Psoas muscle (tissue), 8 donors: Measurements from ENCODE around the gene TMEFF1. TPM values are rescaled to one million over a fixed set of nuclear protein-coding genes. Genes with fewer than 3 reads are reported as not detected.

ENCODE experiments used
- ATAC-seq, 4 donors: fragments of 200-7000 bp; cut with Tn5 transposase; one replicate each; pipeline ENCODE4 v1.9.1; 2020; ENCODE audit warnings: moderate library complexity in 3 of 4, mild to moderate bottlenecking in 2 of 4
- DNase-seq, 2 donors: peaks; one replicate each; pipeline ENCODE4 v3.0.0-alpha.2; 2020
- H3K27ac ChIP-seq: fragments of 200-600 bp; one replicate; pipeline ENCODE4 v1.8.0; 2022
- H3K27me3 ChIP-seq, 3 donors: fragments of 200-600 bp in 1 of 3; one replicate each; pipeline versions ENCODE4 v1.6.1 to v1.8.0; 2013 to 2022; ENCODE audit warnings: low read length in 2 of 3, mild to moderate bottlenecking in 2 of 3, moderate library complexity in 1 of 3; ENCODE audit not compliant: insufficient read depth in 3 of 3
- H3K36me3 ChIP-seq, 2 donors: fragments of 200-600 bp in 1 of 2; one replicate each; pipeline versions ENCODE4 v1.6.1 to v1.8.0; 2013 to 2022; ENCODE audit warnings: low read depth in 1 of 2, mild to moderate bottlenecking in 1 of 2, moderate library complexity in 1 of 2; ENCODE audit not compliant: insufficient read depth in 1 of 2
- H3K4me1 ChIP-seq: fragments of 200-600 bp; one replicate; pipeline ENCODE4 v1.8.0; 2022
- H3K4me3 ChIP-seq: fragments of 200-600 bp; one replicate; pipeline ENCODE4 v1.8.0; 2022; ENCODE audit warnings: mild to moderate bottlenecking
- H3K9me3 ChIP-seq: fragments of 200-600 bp; one replicate; pipeline ENCODE4 v1.8.0; 2022
- CTCF ChIP-seq: fragments of 200-600 bp; IDR thresholded peaks from one replicate; pipeline ENCODE4 v1.8.0; 2022; ENCODE audit warnings: antibody characterized with exemption
- WGBS, 3 donors: extraction: QIAGEN DNeasy Blood & Tissue Kit; methylation state at CpG; one replicate each; pipeline versions ENCODE4 v1.1.6 to v1.1.7; 2013; 5-methylcytosine and 5-hydroxymethylcytosine counted together
- intact Hi-C, 2 donors: fragments of 100-400 bp; cut with DNase I; formaldehyde crosslinking; loops; one replicate each; pipeline versions ENCODE4 v1.11.0 to v1.14.2; 2022
- polyA plus RNA-seq, 3 donors: library from polyadenylated mRNA; stranded (reverse); fragments of 200-250 nt; gene quantifications; one replicate each; pipeline ENCODE4 v1.2.3, GENCODE V29; 2013
- total RNA-seq, 4 donors: library from RNA; stranded (reverse); fragmentation: NEBNext Ultra II Directional in 2 of 4; extraction: Animal tissue kit (Norgen Biotek cat#: 25700) in 2 of 4; gene quantifications; one replicate each; pipeline versions ENCODE4 v1.2.1 to v1.2.4, GENCODE V29; 2021 to 2023
- donor health status: healthy with polysubstance abuse.
- donor health status: DM: no; HTN: no; CAD: no; lungs with moderate emphysema.
- donor health status: Bipolar disorder and iron deficiency.
- donor health status: healthy.
- donor health status: DM: yes; HTN: yes; CAD: no.
- donor health status: DM: no; HTN: no; CAD: no.
- donor health status: DM: no; HTN: no; CAD: no.
- donor health status: DM: yes; HTN: yes; CAD: no.

TMEFF1 gene
- total and polyA plus RNA-seq, 7 donors, result 0.07 to 0.56 (median 0.29) TPM; not detected in 2

GRCh38 chr9:100534401-100534800 lies 61.5 kb downstream of the TMEFF1 start:
- ATAC-seq (no peak), DNase-seq (no peak)
- no peaks in the 10 kb centered on the region for H3K27me3 ChIP-seq
- no peak overlapping the region for H3K4me3 ChIP-seq
- H3K36me3 ChIP-seq, result no peaks in the 10 kb centered on the region
- WGBS, 3 donors, result 58 to 66% (median 60%) methylated on average over 4 of the region's 4 CpGs
- intact Hi-C loops, result no loop called here
- no peak overlapping the region for H3K27ac ChIP-seq
- TF ChIP-seq CTCF, result no peak
- no peaks in the 10 kb centered on the region for H3K9me3 ChIP-seq
- H3K4me1 ChIP-seq, result no peaks in the 10 kb centered on the region

- WGBS, 3 donors, result 95 to 97% (median 97%) methylated on average over 12 of the region's 12 CpGs
- intact Hi-C loops, result no loop called here
- no peaks in the 10 kb centered on the region for H3K36me3 ChIP-seq
- no peak for TF ChIP-seq CTCF
- DNase-seq, result no peak
- no peak for ATAC-seq
- H3K4me3 ChIP-seq, result no peak overlapping the region
- H3K27me3 ChIP-seq, result no peaks in the 10 kb centered on the region
- no peak overlapping the region for H3K27ac ChIP-seq
- H3K9me3 ChIP-seq, result no peaks in the 10 kb centered on the region
- H3K4me1 ChIP-seq, result no peaks in the 10 kb centered on the region
These were observed 67.4 kb downstream of the TMEFF1 start for GRCh38 chr9:100540327-100540726.

- Histone ChIP-seq H3K9me3 (no peaks in the 10 kb centered on the region), H3K27ac (no peak overlapping the region), H3K36me3 (no peaks in the 10 kb centered on the region), H3K4me3 (no peak overlapping the region), H3K4me1 (no peaks in the 10 kb centered on the region), H3K27me3 (no peaks in the 10 kb centered on the region)
- ATAC-seq, result no peak
- intact Hi-C loops, result no loop called here
- WGBS, 3 donors, result 69 to 76% (median 71%) methylated on average over 5 of the region's 5 CpGs
- TF ChIP-seq CTCF, result no peak
- no peak for DNase-seq
These were observed 76.1 kb downstream of the TMEFF1 start for GRCh38 chr9:100549048-100549447.

- Histone ChIP-seq H3K4me1 (no peaks in the 10 kb centered on the region), H3K27me3 (no peaks in the 10 kb centered on the region), H3K4me3 (no peak overlapping the region), H3K9me3 (no peaks in the 10 kb centered on the region), H3K36me3 (no peaks in the 10 kb centered on the region), H3K27ac (no peak overlapping the region)
- TF ChIP-seq CTCF, result no peak
- ATAC-seq (peak in 2 of 4 donors; percentile 40 to 65), DNase-seq (no peak)
- WGBS, 3 donors, result 41 to 83% (median 62%) methylated on average over 2 of the region's 2 CpGs
- intact Hi-C loops, result loop anchor here in 1 of 2 donors (5.0 kb wide), 1 partner anchor 43 kb away; no protein-coding TSS in a partner anchor
These were observed 82.0 kb downstream of the TMEFF1 start for GRCh38 chr9:100554935-100555401.

GRCh38 chr9:100555471-100555870 lies 82.5 kb downstream of the TMEFF1 start:
- Histone ChIP-seq H3K4me3 (no peak overlapping the region), H3K27ac (no peak overlapping the region), H3K4me1 (no peaks in the 10 kb centered on the region), H3K36me3 (no peaks in the 10 kb centered on the region), H3K27me3 (no peaks in the 10 kb centered on the region), H3K9me3 (no peaks in the 10 kb centered on the region)
- no peak for ATAC-seq
- no peak for DNase-seq
- 95 to 100% (median 99%) methylated on average over 1 of the region's 1 CpG for WGBS, 3 donors
- intact Hi-C loops, result loop anchor here in 1 of 2 donors (5.0 kb wide), 1 partner anchor 43 kb away; no protein-coding TSS in a partner anchor
- TF ChIP-seq CTCF, result no peak
